ENCODE results near the gene GRK5. TPM values are rescaled to one million over a fixed set of nuclear protein-coding genes. Genes with fewer than 3 reads are reported as not detected.

The GRK5 gene
- total RNA-seq, 4 donors from 2014 or later: 5.4 to 13.0 (median 10.6) TPM

DNA sequence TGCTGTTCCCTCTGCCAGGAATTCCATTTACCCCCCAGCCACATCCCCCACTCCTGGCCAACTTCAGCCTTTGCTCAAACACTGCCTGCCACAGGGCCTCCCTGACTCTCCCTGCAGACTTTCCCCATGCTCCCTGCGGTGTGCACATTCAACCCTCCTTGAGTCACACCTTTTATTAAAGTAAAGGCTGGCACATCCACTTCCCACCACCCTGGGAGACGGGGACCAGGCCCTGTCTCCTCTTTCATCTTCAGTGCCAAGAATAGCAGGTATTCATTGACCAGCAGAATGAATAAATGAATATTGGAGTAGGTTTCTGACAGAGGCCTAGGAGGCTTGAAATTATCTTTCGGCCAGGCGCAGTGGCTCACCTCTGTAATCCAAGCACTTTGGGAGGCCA lies 91.4 kb downstream of the GRK5 start:
- TF ChIP-seq POLR2A (IDR thresholded peaks at IDR 0.05): no peak
- TF ChIP-seq, protein P1, sequence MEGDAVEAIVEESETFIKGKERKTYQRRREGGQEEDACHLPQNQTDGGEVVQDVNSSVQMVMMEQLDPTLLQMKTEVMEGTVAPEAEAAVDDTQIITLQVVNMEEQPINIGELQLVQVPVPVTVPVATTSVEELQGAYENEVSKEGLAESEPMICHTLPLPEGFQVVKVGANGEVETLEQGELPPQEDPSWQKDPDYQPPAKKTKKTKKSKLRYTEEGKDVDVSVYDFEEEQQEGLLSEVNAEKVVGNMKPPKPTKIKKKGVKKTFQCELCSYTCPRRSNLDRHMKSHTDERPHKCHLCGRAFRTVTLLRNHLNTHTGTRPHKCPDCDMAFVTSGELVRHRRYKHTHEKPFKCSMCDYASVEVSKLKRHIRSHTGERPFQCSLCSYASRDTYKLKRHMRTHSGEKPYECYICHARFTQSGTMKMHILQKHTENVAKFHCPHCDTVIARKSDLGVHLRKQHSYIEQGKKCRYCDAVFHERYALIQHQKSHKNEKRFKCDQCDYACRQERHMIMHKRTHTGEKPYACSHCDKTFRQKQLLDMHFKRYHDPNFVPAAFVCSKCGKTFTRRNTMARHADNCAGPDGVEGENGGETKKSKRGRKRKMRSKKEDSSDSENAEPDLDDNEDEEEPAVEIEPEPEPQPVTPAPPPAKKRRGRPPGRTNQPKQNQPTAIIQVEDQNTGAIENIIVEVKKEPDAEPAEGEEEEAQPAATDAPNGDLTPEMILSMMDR (IDR thresholded peaks at IDR 0.05): no peak
- DNase-seq (ENCODE audit: low spot score in 2 of 2): no peak
- H3K4me3 ChIP-seq (ENCODE audit: low read depth, poor library complexity, severe bottlenecking): no peak overlapping the region
- intact Hi-C loops (cut with DNase I; ENCODE audit: low total_unique reads): no loop called here
- 68 to 85% methylated on average over 4 of the region's 4 CpGs for WGBS, 2 donors

DNA sequence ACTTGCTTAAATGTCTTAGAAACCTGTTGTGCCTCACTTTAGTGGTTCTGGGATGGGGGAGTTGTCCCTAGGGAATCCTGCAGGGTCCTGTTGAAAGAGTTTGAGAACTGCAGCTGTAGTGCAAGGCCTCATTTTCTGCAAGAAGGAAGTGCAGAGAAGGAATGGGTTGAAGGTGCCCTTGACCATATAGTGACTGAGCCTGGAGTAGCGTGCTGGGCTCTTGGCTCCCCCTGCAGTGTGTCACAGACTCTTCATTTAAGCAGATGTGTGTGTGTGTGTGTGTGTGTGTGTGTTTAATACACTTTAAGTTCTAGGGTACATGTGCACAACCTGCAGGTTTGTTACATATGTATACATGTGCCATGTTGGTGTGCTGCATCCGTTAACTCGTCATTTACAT lies 92.2 kb downstream of the GRK5 start:
- 80 to 91% methylated on average over 3 of the region's 3 CpGs for whole genome bisulfite sequencing, 2 donors
- no peak overlapping the region for H3K4me3 ChIP-seq (ENCODE audit: low read depth, poor library complexity, severe bottlenecking)
- intact Hi-C loops (cut with DNase I; ENCODE audit: low total_unique reads): no loop called here
- DNase-seq (ENCODE audit: low spot score in 2 of 2): no peak
- TF ChIP-seq, protein P1 (IDR thresholded peaks at IDR 0.05): no peak
- no peak for TF ChIP-seq POLR2A (IDR thresholded peaks at IDR 0.05)

DNA sequence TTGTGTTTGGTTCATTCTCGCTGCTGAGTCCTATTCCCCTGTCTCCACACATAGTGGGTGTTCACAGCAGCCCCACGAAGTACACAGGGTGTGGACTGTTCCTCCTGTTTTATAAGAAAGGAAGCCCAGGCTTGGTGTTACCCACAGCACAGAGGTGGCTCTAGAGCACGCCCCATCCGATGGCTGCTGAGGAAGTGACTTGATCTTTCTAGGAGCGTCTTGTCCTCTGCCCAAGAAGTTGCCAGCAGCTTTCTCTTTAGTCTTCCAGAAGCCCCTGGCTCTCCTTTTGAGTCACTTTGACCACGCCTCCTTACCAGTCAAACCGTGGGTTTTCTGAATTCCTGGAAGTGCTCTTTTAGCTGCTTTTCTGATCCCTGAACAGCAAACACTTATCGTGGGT lies 94.0 kb downstream of the GRK5 start:
- 74 to 77% methylated on average over 8 of the region's 8 CpGs for WGBS, 2 donors

DNA sequence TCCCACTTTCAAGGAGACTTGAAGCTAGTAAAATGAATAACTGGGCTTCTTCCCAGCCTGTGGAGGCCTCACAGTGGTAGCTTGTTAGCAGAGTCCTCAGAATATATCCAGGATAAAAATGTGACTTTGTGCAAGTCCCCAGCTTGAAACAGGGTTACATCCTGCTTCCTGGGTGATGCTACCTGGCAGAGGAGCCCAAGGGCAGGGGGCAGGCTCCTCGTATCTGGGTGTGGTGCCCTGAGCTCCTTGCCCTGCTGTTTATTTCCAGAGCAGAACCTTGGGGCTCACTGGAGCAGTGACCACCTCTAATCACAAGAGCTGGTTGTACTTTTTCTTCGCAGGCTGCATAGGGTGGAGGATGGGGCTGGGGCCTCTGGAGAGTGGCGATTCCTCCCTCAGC lies 94.8 kb downstream of the GRK5 start:
- intact Hi-C loops (cut with DNase I; ENCODE audit: low total_unique reads): no loop called here
- no peak for TF ChIP-seq POLR2A (IDR thresholded peaks at IDR 0.05)
- TF ChIP-seq, protein P1 (IDR thresholded peaks at IDR 0.05): no peak
- DNase-seq (ENCODE audit: low spot score in 2 of 2): no peak
- no peak overlapping the region for H3K4me3 ChIP-seq (ENCODE audit: low read depth, poor library complexity, severe bottlenecking)
- WGBS, 2 donors: 43 to 59% methylated on average over 3 of the region's 3 CpGs

More for the DNA sequence above, 94.0 kb downstream of the GRK5 start:
- intact Hi-C loops (cut with DNase I; ENCODE audit: low total_unique reads): no loop called here
- no peak for DNase-seq (ENCODE audit: low spot score in 2 of 2)
- TF ChIP-seq POLR2A (IDR thresholded peaks at IDR 0.05): no peak
- TF ChIP-seq, protein P1 (IDR thresholded peaks at IDR 0.05): no peak
- no peak overlapping the region for H3K4me3 ChIP-seq (ENCODE audit: low read depth, poor library complexity, severe bottlenecking)

DNA sequence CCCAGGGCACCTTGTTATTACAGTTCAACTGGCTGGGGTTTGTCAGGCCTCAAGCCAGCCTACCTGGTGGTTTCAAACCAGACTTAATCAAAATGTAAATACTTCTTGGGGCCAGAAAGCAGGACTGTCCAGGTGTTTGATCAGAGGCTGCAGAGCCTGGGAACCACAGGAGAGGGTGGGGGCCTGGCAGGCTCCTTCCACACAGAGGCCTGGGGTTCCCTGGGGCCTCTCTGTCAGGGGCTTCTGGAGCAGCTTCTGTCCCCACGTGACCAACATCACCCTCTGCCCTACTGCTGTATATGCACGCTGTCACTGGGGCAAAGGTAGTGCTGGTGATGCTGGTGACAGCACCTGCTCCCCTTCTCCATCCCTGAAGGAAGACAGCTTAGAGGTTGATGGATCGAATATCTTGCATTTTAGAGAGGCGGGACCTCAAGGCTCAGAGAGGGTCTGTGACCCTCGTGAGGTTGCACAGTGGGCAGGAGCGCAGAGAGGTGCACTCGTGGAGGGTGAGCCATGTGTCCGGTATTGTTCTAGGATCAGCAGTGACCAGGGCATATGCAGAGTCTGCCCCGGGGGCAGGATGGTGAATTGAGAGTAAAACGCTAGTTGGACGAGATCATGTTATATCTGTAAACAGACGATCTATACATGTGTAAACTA lies 95.4 kb downstream of the GRK5 start:
- no peak for DNase-seq (ENCODE audit: low spot score in 2 of 2)
- intact Hi-C loops (cut with DNase I; ENCODE audit: low total_unique reads): no loop called here
- WGBS, 2 donors: 79 to 83% methylated on average over 11 to 12 of the region's 12 CpGs
- no peak overlapping the region for H3K4me3 ChIP-seq (ENCODE audit: low read depth, poor library complexity, severe bottlenecking)
- TF ChIP-seq, protein P1 (IDR thresholded peaks at IDR 0.05): no peak
- no peak for TF ChIP-seq POLR2A (IDR thresholded peaks at IDR 0.05)

DNA sequence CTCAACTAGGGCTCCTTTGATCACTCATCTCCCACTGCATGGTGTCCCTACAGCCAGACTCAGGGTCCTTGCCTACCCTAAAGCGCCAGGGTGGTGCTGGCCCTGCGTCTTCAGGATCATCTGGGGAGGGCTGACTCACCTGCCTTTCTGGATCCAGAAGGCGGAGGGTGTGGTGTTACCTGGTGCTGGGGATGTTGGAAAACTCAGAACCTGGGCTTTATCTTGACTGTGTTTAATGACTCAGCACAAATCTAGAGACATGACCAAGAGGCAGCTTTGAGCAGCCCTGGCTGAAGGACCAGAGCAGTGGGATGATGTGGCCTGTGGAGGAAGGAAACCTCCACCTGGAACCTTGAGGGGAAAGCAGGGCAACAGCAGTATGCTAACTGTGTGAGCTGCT lies 96.5 kb downstream of the GRK5 start:
- 68 to 78% methylated on average over 3 of the region's 3 CpGs for WGBS, 2 donors
- H3K4me3 ChIP-seq (ENCODE audit: low read depth, poor library complexity, severe bottlenecking): no peak overlapping the region
- no peak for DNase-seq (ENCODE audit: low spot score in 2 of 2)
- TF ChIP-seq, protein P1 (IDR thresholded peaks at IDR 0.05): no peak
- TF ChIP-seq POLR2A (IDR thresholded peaks at IDR 0.05): no peak
- intact Hi-C loops (cut with DNase I; ENCODE audit: low total_unique reads): loop anchor here (2.0 kb wide), 1 partner anchor 59 kb away; no protein-coding TSS in a partner anchor

Data from lower leg skin (tissue), 4 donors.